Measurements from ENCODE around the gene FANCC. TPM values are rescaled to one million over a fixed set of nuclear protein-coding genes. Genes with fewer than 3 reads are reported as not detected.
A peak's percentile ranks its signal among the peaks of the same experiment; 100 is the strongest.

The FANCC gene
- total and polyA plus RNA-seq, 2 of the 8 experiments (the other 6 are each of a cell fraction or from before 2014, with no cell fraction given), result 7.8 to 15.2 TPM

- TF ChIP-seq SP2 (IDR thresholded peaks at IDR 0.05; ENCODE audit: low read length) (no peak), CREB1 (IDR thresholded peaks at IDR 0.05) (no peak), FOSL1 (IDR thresholded peaks at IDR 0.05; ENCODE audit: insufficient read depth, low read depth, low read length) (no peak), CBX8 (IDR thresholded peaks at IDR 0.05; ENCODE audit: borderline replicate concordance, low read depth, low read length) (no peak), EP300 (IDR thresholded peaks at IDR 0.05; ENCODE audit: borderline replicate concordance in 1 of 2, low read depth in 2 of 2, low read length in 2 of 2) (peak in 1 of 2 experiments; percentile 64; a peak in 1 of 3 replicates), CTBP2 (IDR thresholded peaks at IDR 0.05; ENCODE audit: borderline replicate concordance, insufficient read depth, insufficient read length, low read length) (no peak), BCL11A (IDR thresholded peaks at IDR 0.05; ENCODE audit: low read depth in 2 of 2, low read length in 2 of 2) (no peak), USF2 (IDR thresholded peaks at IDR 0.05; ENCODE audit: low read length) (no peak), RXRA (IDR thresholded peaks at IDR 0.05; ENCODE audit: insufficient read depth, low read depth, low read length) (no peak), POLR2A (IDR thresholded peaks at IDR 0.05; ENCODE audit: control extremely low read depth in 1 of 2, low read depth in 2 of 2, low read length in 2 of 2) (peak in 1 of 2 experiments; percentile 75; a peak in 1 of 3 replicates), KDM5A (IDR thresholded peaks at IDR 0.05; ENCODE audit: low read length) (no peak), POLR2AphosphoS5 (IDR thresholded peaks at IDR 0.05; ENCODE audit: low read depth, low read length) (no peak), TBP (IDR thresholded peaks at IDR 0.05; ENCODE audit: low read depth, low read length) (no peak), KDM4A (IDR thresholded peaks at IDR 0.05; ENCODE audit: low read depth, low read length, severe bottlenecking) (no peak), CHD1 (IDR thresholded peaks at IDR 0.05; ENCODE audit: low read depth, low read length) (no peak)
Measured at GRCh38 chr9:95316794-95317118, 753 bp downstream of the FANCC start (continued).
